ENCODE data around the gene EIF3C. TPM values are rescaled to one million over a fixed set of nuclear protein-coding genes. Genes with fewer than 3 reads are reported as not detected.
"Not testable (repeated sequence)": the region's sequence is repeated elsewhere in the genome, so short reads cannot be mapped to it uniquely, and the experiment has no call there.

The EIF3C gene
- total and polyA plus RNA-seq, 2 experiments from 2014 or later, result 108 to 533 TPM

DNA sequence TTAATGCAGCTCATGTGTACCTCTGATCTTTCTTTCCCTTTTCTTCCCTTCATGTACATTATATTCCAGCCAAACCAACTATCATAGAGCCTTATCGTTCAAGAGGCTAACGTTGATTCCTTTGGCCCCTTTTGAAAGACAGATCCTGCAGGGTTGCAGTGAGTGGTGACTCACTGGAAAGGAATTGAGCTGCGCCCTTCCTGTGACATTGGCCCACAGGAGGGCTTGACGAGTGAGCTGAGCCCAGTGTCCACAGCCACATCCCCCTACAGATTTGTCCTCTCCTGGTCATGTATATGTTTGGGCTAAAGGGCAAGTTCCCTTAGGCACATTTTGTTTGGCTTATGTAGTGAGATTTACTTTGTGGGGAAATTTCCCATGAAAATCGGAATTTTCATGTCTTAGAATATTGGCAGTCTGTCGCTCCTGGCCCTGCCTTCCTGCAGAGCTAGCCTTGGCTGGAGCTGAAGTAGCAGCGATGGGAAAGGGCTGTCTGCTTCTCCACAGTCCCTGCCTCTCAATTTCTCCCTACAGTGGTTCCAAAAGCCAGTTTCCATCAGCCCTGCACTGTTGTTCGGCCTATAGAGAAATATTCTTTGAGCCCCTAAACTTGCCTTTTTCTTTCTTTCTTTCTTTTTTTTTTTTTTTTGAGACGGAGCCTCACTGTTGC, 21.3 kb downstream of the EIF3C start:
- H3K27ac ChIP-seq, result peak overlapping the region; percentile 43; the same call in 1 of the 2 replicates
- H3K9me2 ChIP-seq (ENCODE audit: insufficient read depth); H2AFZ ChIP-seq; H3K4me3 ChIP-seq; H3K27me3 ChIP-seq (replicated peaks; ENCODE audit: insufficient read depth); H3K36me3 ChIP-seq (ENCODE audit: low read depth); H4K20me1 ChIP-seq (ENCODE audit: insufficient read depth); in situ Hi-C loops (cut with MboI); DNase-seq; H3K9me3 ChIP-seq (ENCODE audit: low read depth); H3K4me1 ChIP-seq (ENCODE audit: insufficient read depth); H3K9ac ChIP-seq; H3K79me2 ChIP-seq (ENCODE audit: insufficient read depth); H3K4me2 ChIP-seq (ENCODE audit: unreplicated experiment); H3F3A ChIP-seq (ENCODE audit: insufficient read depth): not testable (repeated sequence)
- WGBS, 2 experiments (ENCODE audit: low coverage in 1 of 2, low lambda C conversion rate in 2 of 2, missing lambda C conversion rate in 2 of 2), result 26 to 27% methylated on average over 2 to 3 of the region's 9 CpGs

DNA sequence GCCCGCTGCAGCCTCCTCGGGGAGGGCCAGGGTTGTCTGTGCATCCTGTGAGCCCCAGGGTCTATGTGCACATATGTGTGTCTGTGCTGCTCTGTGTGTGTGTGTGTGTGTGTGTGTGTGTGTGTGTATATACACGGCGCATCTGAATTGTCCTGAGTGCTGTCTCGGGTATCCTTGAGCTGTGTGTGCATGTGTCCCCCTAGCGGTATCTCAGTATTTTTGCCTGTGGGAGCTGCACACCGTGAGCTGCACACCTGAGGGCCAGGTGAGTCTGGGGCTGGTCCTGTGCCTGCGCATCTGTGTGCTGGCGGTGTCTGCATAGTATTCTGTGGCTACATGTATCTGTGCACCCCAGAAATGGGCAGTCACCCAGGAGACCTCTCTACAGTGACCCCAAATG, 28.5 kb downstream of the EIF3C start:
- H3K36me3 ChIP-seq (ENCODE audit: low read depth); H3K4me3 ChIP-seq; H3K4me1 ChIP-seq (ENCODE audit: insufficient read depth); H3K9me3 ChIP-seq (ENCODE audit: low read depth); H3K4me2 ChIP-seq (ENCODE audit: unreplicated experiment); DNase-seq; H3K27me3 ChIP-seq (replicated peaks; ENCODE audit: insufficient read depth); H3K79me2 ChIP-seq (ENCODE audit: insufficient read depth); H3K27ac ChIP-seq; in situ Hi-C loops (cut with MboI); H2AFZ ChIP-seq; H3F3A ChIP-seq (ENCODE audit: insufficient read depth); H4K20me1 ChIP-seq (ENCODE audit: insufficient read depth); H3K9me2 ChIP-seq (ENCODE audit: insufficient read depth); H3K9ac ChIP-seq: not testable (repeated sequence)
- WGBS, 2 experiments (ENCODE audit: low coverage in 1 of 2, low lambda C conversion rate in 2 of 2, missing lambda C conversion rate in 2 of 2), result no CpG with 5 or more reads among the region's 9 CpGs

DNA sequence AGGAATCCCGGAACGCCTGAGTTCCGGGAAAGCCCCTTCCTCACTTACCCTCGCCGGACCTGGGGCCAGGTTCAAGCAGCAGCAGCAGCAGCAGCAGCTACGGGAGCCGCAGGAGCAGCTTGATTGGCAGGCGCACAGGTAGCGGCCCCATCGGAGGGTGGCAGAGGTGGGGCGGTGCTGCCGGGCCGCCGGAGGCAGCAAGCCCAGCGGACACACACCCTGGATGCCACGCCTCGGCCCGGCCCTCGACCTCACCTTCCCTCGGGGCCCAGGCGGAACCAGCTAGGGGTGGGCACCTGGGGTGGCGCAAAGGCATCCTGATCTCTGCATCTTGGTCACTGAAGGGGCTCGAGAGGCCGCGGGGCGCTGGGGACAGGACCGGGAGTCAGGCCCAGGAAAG, 29.4 kb downstream of the EIF3C start:
- WGBS, 2 experiments (ENCODE audit: low coverage in 1 of 2, low lambda C conversion rate in 2 of 2, missing lambda C conversion rate in 2 of 2), result 3% methylated on average over 9 of the region's 27 CpGs; no CpG with 5 or more reads in 1 of the 2 experiments
- H3K27me3 ChIP-seq (replicated peaks; ENCODE audit: insufficient read depth); H3K9ac ChIP-seq: not testable (repeated sequence)

DNA sequence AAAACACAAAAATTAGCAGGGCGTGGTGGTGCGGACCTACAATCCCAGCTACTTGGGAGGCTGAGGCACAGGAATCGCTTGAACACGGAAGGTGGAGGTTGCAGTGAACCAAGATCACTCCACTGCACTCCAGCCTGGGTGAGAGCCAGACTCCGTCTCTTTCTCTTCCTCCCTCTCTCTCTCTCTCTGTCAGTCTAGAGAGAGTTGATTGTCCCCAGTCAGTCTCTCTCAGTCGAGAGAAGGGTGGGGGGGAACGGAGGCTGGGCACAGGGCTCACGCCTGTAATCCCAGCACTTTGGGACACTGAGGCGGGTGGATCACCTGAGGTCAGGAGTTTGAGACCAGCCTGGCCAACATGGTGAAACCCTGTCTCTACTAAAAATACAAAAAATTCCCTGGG, 30.0 kb downstream of the EIF3C start:
- H3F3A ChIP-seq (ENCODE audit: insufficient read depth); H3K36me3 ChIP-seq (ENCODE audit: low read depth); H3K79me2 ChIP-seq (ENCODE audit: insufficient read depth); H3K4me1 ChIP-seq (ENCODE audit: insufficient read depth); H3K27me3 ChIP-seq (replicated peaks; ENCODE audit: insufficient read depth); H3K9me2 ChIP-seq (ENCODE audit: insufficient read depth); H4K20me1 ChIP-seq (ENCODE audit: insufficient read depth); H3K27ac ChIP-seq; H3K9me3 ChIP-seq (ENCODE audit: low read depth); H3K4me3 ChIP-seq; H3K4me2 ChIP-seq (ENCODE audit: unreplicated experiment); H2AFZ ChIP-seq; in situ Hi-C loops (cut with MboI); H3K9ac ChIP-seq: not testable (repeated sequence)
- 79 to 100% methylated on average over 1 to 4 of the region's 9 CpGs for WGBS, 2 experiments (ENCODE audit: low coverage in 1 of 2, low lambda C conversion rate in 2 of 2, missing lambda C conversion rate in 2 of 2)
- peak; percentile 0 for DNase-seq

More for the DNA sequence above, 29.4 kb downstream of the EIF3C start:
- in situ Hi-C loops (cut with MboI); H3K4me1 ChIP-seq (ENCODE audit: insufficient read depth); H4K20me1 ChIP-seq (ENCODE audit: insufficient read depth); H3K9me2 ChIP-seq (ENCODE audit: insufficient read depth); H3K4me2 ChIP-seq (ENCODE audit: unreplicated experiment); H3K79me2 ChIP-seq (ENCODE audit: insufficient read depth); H3K36me3 ChIP-seq (ENCODE audit: low read depth); H3K9me3 ChIP-seq (ENCODE audit: low read depth); H2AFZ ChIP-seq; DNase-seq; H3F3A ChIP-seq (ENCODE audit: insufficient read depth); H3K4me3 ChIP-seq; H3K27ac ChIP-seq: not testable (repeated sequence)

DNA sequence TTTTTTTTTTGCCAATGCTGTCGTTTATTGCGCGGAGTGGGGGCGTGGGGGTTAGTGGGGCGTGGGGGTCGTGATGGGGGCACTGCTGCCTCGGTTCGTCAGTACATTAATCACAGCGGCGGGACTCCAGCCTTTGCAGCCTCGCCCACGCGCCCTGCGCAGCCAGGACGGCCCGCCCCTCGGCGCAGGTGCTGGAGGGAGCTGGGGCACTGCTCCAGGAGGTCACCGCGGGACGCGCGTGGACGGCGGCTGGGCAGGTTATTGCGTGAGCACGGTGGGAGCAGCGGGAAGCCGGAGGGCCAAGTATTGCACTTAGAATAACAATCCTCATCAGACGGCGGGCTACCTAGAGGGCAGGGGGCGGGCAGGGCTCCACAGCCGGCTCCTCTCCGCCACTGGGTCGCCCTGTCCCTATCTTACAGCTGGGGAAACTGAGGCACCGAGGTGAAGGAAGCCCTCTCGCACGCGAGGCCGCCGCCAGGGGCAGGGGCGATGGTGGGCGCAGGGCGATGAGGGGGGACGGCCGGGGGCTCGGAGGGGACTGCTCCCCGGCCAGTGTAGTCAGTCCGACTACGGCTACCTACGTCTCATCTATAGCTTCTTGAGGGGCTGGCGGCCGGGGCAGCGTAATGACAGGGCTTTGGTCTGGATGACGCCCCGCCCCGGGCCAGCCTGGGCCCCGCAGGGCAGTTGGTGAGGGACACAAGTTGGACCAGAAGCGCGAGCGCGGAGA, 35.5 kb downstream of the EIF3C start:
- H3K4me2 ChIP-seq (ENCODE audit: unreplicated experiment); H3K9me3 ChIP-seq (ENCODE audit: low read depth); H3K27ac ChIP-seq; H3K27me3 ChIP-seq (replicated peaks; ENCODE audit: insufficient read depth); H4K20me1 ChIP-seq (ENCODE audit: insufficient read depth); H3K9ac ChIP-seq; H2AFZ ChIP-seq; H3K4me1 ChIP-seq (ENCODE audit: insufficient read depth); H3K36me3 ChIP-seq (ENCODE audit: low read depth); H3K4me3 ChIP-seq; in situ Hi-C loops (cut with MboI); DNase-seq; H3K79me2 ChIP-seq (ENCODE audit: insufficient read depth); H3F3A ChIP-seq (ENCODE audit: insufficient read depth); H3K9me2 ChIP-seq (ENCODE audit: insufficient read depth): not testable (repeated sequence)
- WGBS, 2 experiments (ENCODE audit: low coverage in 1 of 2, low lambda C conversion rate in 2 of 2, missing lambda C conversion rate in 2 of 2), result 14% methylated on average over 8 of the region's 62 CpGs; no CpG with 5 or more reads in 1 of the 2 experiments

DNA sequence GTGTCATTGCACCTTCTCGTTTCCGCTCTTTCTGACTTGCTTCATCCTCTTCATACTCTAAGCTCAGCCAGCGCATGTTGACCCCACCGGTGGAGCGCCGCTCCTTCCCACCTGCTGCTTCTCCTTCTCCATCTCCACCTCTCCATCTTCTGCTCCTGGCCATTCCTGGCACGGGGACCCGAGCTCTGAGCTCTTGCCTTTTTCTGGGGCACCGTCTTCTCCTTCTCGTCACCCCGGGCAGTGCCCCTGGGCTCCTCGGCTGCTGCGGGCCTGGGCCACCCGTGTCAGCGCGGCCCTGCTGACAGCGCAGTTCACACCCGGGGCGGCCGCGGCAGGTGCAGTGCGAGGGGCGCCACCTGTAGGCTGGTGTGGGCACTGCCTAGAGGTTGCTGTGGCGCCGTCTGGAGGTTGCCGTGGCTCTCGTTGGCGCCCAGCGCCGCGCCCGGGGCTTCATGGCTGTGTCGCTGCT, 38.8 kb downstream of the EIF3C start:
- H3F3A ChIP-seq (ENCODE audit: insufficient read depth); H3K27ac ChIP-seq; H2AFZ ChIP-seq; H3K9me3 ChIP-seq (ENCODE audit: low read depth); H3K79me2 ChIP-seq (ENCODE audit: insufficient read depth); in situ Hi-C loops (cut with MboI); H3K27me3 ChIP-seq (replicated peaks; ENCODE audit: insufficient read depth); H3K36me3 ChIP-seq (ENCODE audit: low read depth); H4K20me1 ChIP-seq (ENCODE audit: insufficient read depth); H3K4me2 ChIP-seq (ENCODE audit: unreplicated experiment); H3K4me3 ChIP-seq; H3K9ac ChIP-seq; H3K9me2 ChIP-seq (ENCODE audit: insufficient read depth); DNase-seq; H3K4me1 ChIP-seq (ENCODE audit: insufficient read depth): not testable (repeated sequence)
- WGBS, 2 experiments (ENCODE audit: low coverage in 1 of 2, low lambda C conversion rate in 2 of 2, missing lambda C conversion rate in 2 of 2), result 14 to 16% methylated on average over 22 to 25 of the region's 33 CpGs

DNA sequence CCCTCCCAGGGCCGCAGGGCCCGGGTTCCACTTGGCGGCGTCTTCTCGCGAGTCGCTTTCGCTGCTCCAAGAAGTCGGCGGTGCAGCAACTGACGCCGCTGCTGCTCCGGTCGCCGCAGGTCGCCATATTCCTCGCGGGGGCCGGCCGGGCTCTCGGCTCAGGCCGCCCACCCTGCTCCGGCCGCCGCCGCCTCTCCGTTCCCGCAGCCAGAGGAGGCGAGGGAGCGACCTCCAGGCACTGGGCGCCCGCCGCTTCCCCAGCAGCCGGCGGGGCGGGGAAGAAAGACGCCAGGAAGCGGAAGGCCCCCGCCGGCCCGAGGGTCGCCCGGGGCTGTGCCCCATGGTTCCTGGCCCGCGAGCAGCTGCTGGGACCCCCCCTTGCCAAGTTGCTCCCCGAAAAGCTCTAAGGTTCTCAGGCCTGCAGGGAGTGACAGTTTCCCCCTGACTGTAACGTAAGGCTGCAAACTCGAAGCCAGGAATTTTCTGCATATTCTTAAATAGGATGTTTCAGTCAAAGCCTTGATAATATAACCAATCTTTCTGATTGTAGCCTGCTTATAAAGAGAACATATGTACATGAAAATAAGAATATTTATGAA, 39.3 kb downstream of the EIF3C start:
- H3K27ac ChIP-seq; DNase-seq; H3K4me3 ChIP-seq; H3K9me3 ChIP-seq (ENCODE audit: low read depth); H3K4me2 ChIP-seq (ENCODE audit: unreplicated experiment); H2AFZ ChIP-seq; H3K36me3 ChIP-seq (ENCODE audit: low read depth); H3K4me1 ChIP-seq (ENCODE audit: insufficient read depth); in situ Hi-C loops (cut with MboI); H4K20me1 ChIP-seq (ENCODE audit: insufficient read depth); H3K27me3 ChIP-seq (replicated peaks; ENCODE audit: insufficient read depth); H3K79me2 ChIP-seq (ENCODE audit: insufficient read depth); H3F3A ChIP-seq (ENCODE audit: insufficient read depth); H3K9ac ChIP-seq; H3K9me2 ChIP-seq (ENCODE audit: insufficient read depth): not testable (repeated sequence)
- no CpG with 5 or more reads among the region's 48 CpGs for WGBS, 2 experiments (ENCODE audit: low coverage in 1 of 2, low lambda C conversion rate in 2 of 2, missing lambda C conversion rate in 2 of 2)

Data from GM23248 (cell line).